A673 (cell line): ENCODE data around the gene CHN1.

Experiments
- CTCF ChIP-seq: fragments of 300-800, 200-600 bp; sonication (generic); conservative IDR thresholded peaks from 2 replicates; pipeline ENCODE4 v1.5.1; 2017; ENCODE audit warnings: low read depth, mild to moderate bottlenecking, antibody characterized with exemption, low read length, moderate library complexity, mixed read lengths
- EZH2 ChIP-seq: fragments of 200-600 bp; sonication (generic); IDR thresholded peaks from 2 replicates; pipeline ENCODE4 v1.6.1; 2017; ENCODE audit warnings: borderline replicate concordance, low read depth, mild to moderate bottlenecking, mixed read lengths, antibody characterized with exemption, low read length; ENCODE audit not compliant: poor library complexity, severe bottlenecking

GRCh38 chr2:174981331-174981730, 23.9 kb downstream of the CHN1 start:
- TF ChIP-seq EZH2 (no peak), CTCF (no peak)
